ENCODE results near the gene FREM1. TPM values are rescaled to one million over a fixed set of nuclear protein-coding genes. Genes with fewer than 3 reads are reported as not detected.

Gene FREM1
- total and polyA plus RNA-seq, 2 of the 4 experiments (the other 2 are of a cell fraction): under 0.01 TPM; not detected in 1

DNA sequence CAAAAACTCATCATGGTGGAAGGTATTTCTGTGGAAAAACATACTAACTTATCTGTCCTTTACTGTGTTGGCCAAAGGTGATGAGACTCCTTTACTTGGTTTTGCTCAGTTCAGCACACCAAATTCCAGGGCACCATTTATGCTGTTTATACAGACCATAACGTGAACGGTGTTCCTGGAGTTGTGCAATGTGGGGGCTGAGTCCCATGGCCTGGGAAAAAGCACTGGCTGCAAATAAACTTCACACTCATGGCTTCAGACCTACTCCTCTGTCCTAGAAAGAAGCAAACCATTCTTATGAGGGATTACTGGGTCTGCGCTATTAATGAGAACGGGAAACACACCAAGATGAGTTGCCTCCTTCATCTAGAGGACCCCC is 10.4 kb downstream of the FREM1 start:
- Histone ChIP-seq H3K4ac (ENCODE audit: low read depth, low read length) (no peak overlapping the region), H4K8ac (ENCODE audit: low read depth in 2 of 2, low read length in 2 of 2) (no peak overlapping the region), H3K4me2 (ENCODE audit: low read depth, low read length) (no peak overlapping the region), H3K27me3 (ENCODE audit: control insufficient read depth, insufficient read depth, low read length) (no peaks in the 10 kb centered on the region), H3K14ac (replicated peaks; ENCODE audit: low read depth, low read length) (no peak overlapping the region), H3K23ac (ENCODE audit: low read depth, low read length) (no peak overlapping the region), H2AK9ac (replicated peaks; ENCODE audit: low read depth, low read length, poor library complexity) (no peak overlapping the region), H2BK20ac (ENCODE audit: low read depth, low read length) (no peak overlapping the region), H3K36me3 (ENCODE audit: control insufficient read depth, insufficient read depth, low read length) (no peaks in the 10 kb centered on the region), H3K79me1 (ENCODE audit: low read depth in 1 of 2, low read length in 2 of 2) (no peaks in the 10 kb centered on the region), H2AK5ac (ENCODE audit: low read depth, low read length) (no peak overlapping the region), H2BK15ac (ENCODE audit: low read depth, low read length) (no peak overlapping the region), H3K56ac (ENCODE audit: extremely low read depth, insufficient read depth, low read length) (no peak overlapping the region), H3K4me3 (ENCODE audit: insufficient read depth, low read depth, low read length) (no peak overlapping the region), H2BK5ac (ENCODE audit: low read depth, low read length, poor library complexity, severe bottlenecking) (no peak overlapping the region), H3K9me1 (ENCODE audit: insufficient read depth, low read length) (no peaks in the 10 kb centered on the region), H3K18ac (ENCODE audit: low read depth, low read length) (no peak overlapping the region), H4K91ac (ENCODE audit: insufficient read depth, low read depth, low read length) (no peak overlapping the region), H3K9me3 (ENCODE audit: control insufficient read depth, insufficient read depth, low read length) (no peaks in the 10 kb centered on the region), H4K5ac (ENCODE audit: low read depth, low read length) (no peak overlapping the region), H3K27ac (ENCODE audit: insufficient read depth, low read length) (no peak overlapping the region), H3K4me1 (ENCODE audit: control insufficient read depth, insufficient read depth, low read length) (no peaks in the 10 kb centered on the region), H4K20me1 (ENCODE audit: insufficient read depth, low read length) (no peaks in the 10 kb centered on the region), H2AFZ (replicated peaks; ENCODE audit: low read length, poor library complexity) (no peak overlapping the region), H2BK120ac (ENCODE audit: low read depth, low read length) (no peak overlapping the region), H3K9ac (ENCODE audit: low read depth, low read length) (no peak overlapping the region)
- CTCF ChIA-PET: no interaction called here
- dilution Hi-C loops (cut with HindIII; ENCODE audit: low sequenced_read_pairs, unreplicated experiment): no loop called here
- DNase-seq (no peak), ATAC-seq (ENCODE audit: low read depth) (no peak)
- in situ Hi-C loops (cut with MboI; ENCODE audit: low sequenced_read_pairs): no loop called here
- no TSS peak for BruUV-seq (replicated peaks)
- POLR2A ChIA-PET (ENCODE audit: unreplicated experiment): no interaction called here
- TF ChIP-seq, protein P1, sequence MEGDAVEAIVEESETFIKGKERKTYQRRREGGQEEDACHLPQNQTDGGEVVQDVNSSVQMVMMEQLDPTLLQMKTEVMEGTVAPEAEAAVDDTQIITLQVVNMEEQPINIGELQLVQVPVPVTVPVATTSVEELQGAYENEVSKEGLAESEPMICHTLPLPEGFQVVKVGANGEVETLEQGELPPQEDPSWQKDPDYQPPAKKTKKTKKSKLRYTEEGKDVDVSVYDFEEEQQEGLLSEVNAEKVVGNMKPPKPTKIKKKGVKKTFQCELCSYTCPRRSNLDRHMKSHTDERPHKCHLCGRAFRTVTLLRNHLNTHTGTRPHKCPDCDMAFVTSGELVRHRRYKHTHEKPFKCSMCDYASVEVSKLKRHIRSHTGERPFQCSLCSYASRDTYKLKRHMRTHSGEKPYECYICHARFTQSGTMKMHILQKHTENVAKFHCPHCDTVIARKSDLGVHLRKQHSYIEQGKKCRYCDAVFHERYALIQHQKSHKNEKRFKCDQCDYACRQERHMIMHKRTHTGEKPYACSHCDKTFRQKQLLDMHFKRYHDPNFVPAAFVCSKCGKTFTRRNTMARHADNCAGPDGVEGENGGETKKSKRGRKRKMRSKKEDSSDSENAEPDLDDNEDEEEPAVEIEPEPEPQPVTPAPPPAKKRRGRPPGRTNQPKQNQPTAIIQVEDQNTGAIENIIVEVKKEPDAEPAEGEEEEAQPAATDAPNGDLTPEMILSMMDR (conservative IDR thresholded peaks at IDR 0.05; ENCODE audit: low read depth, low read length): no peak
- no peak for TF ChIP-seq RAD21 (IDR thresholded peaks at IDR 0.05; ENCODE audit: low read length)
- TF ChIP-seq BHLHE40 (IDR thresholded peaks at IDR 0.05; ENCODE audit: low read depth, low read length): no peak
- no peak for TF ChIP-seq FOS (IDR thresholded peaks at IDR 0.05; ENCODE audit: low read depth, low read length)
- no peak for TF ChIP-seq MXI1 (IDR thresholded peaks at IDR 0.05; ENCODE audit: borderline replicate concordance, low read depth, low read length)
- no CpG with 5 or more reads among the region's 4 CpGs for WGBS, 2 experiments (ENCODE audit: extremely low coverage in 2 of 2, insufficient read length in 1 of 2)
- intact Hi-C loops (cut with micrococcal nuclease): no loop called here

Measured in IMR-90 (cell line).